ENCODE results near the gene BEND6.
A peak's percentile ranks its signal among the peaks of the same experiment; 100 is the strongest.
"Not testable (repeated sequence)": the region's sequence is repeated elsewhere in the genome, so short reads cannot be mapped to it uniquely, and the experiment has no call there.

The BEND6 gene

DNA sequence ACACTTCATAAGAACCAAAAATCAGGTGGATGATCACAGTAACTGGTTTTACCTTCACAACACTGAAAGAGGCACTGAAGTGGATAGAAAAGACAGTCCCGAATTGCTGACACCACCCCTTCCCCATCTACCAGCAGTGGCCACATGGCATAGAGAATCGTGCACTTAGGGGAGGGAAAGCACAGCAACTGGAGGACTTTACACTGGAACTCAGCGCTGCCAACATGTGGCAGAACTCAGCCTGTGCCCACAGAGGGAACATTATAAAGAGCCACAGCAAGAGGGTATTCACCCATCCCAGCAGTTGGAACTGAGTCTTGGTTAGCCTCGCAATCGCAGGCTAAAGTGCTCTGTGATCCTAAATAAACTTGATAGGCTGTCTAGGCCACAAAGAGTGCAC, 85.1 kb downstream of the BEND6 start:
- DNase-seq, result no peak

GRCh38 chr6:57044061-57044460, 89.2 kb downstream of the BEND6 start:
- not testable (repeated sequence) for DNase-seq

DNA sequence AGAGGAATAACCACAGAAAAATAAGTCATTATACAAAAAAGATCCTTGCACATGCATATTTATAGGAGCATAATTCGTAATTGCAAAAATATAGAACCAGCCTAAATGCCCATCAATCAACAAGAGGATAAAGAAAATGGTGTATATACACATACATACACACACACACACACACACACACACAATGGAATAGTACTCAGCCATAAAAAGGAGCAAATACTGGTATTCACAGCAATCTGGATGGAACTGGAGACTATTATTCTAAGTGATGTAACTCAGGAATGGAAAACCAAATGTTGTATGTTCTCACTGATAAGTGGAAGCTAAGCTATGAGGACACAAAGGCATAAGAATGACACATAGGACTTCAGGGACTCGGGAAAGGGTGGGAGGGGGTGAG, 89.7 kb downstream of the BEND6 start:
- no peak for DNase-seq

GRCh38 chr6:57046332-57047256, 91.7 kb downstream of the BEND6 start, which contains the start of gene KIAA1586:
Gene KIAA1586 (plus strand): TSS chr6:57046693. CDS start chr6:57046756, 63 bp downstream.
- peak; percentile 4 for DNase-seq

DNA sequence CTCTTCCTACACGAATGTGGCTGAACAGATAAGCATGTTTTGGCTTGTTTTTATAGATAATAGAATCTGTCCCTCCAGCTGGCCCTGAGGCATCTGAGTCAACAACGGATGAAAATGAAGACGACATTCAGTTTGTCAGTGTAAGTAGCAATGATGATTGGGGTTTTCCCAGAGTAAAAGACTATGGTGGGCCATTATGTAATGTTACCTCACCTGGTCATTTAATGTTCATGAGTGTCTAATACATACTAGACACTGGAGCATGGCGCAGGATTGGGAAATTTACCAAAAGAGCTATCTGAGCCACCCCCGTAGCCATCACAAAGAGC, 92.3 kb downstream of the BEND6 start:
- DNase-seq, result not testable (repeated sequence)

DNA sequence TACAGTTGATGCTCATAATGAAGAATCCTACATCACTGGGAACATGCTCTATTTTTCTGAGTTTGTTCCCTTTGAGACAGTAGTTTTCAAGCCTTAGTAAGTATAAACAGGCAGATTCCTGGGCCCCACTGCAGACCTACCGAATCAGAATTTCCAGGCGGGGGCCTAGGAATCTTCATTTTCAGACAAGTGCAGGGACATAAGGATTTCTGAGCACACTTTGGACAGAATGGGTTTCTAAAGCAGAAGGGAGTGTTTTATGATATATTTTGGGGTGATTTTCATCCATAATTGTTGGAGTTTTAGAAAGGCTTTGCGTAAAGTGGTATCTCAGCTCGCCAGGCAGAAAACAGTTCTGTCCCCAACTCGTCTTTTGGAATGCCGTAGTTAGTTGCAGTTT, 93.0 kb downstream of the BEND6 start:
- DNase-seq, result not testable (repeated sequence)

- no peak for DNase-seq
These were observed 93.7 kb downstream of the BEND6 start for GRCh38 chr6:57048577-57048976.

GRCh38 chr6:57063847-57064246, 108.9 kb downstream of the BEND6 start:
- no peak for DNase-seq

DNA sequence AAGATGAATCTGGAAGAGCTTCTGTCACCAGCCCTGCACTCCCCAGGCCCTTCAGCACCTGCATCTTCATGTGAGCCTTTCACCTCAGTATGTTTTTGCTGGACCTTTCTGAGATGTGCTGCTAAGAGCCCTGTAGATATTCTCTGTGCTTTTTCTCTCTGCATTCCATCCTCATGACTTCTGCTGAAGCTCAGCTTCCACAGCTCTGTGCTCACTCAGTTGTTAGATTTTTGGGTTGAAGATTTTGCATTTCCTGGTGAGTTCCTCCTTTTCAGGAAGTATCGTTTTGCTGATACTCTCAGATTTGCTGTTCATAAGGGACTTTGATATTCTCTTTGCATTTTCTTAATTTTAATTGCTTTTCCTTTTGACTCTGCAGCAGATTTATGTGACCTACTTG, 109.9 kb downstream of the BEND6 start:
- no peak for DNase-seq

DNA sequence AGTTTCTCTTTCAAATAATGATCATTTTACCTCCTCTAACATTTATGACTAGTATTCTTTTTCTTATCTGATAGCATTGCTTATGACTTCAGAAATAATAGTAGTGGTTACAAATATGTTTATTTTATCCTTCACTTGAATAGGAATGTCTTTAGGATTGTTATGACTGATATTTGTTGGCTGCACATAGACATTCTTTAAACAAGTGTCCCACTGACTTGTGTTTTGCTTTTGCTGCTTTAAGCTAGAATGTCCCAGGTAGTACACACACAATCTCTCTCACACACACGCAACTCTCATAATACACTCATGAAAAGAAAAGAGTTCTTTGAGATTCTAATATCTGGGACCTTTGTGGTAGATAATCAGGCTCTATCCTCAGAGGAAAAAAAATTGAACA, 113.2 kb downstream of the BEND6 start:
- DNase-seq, result no peak

DNA sequence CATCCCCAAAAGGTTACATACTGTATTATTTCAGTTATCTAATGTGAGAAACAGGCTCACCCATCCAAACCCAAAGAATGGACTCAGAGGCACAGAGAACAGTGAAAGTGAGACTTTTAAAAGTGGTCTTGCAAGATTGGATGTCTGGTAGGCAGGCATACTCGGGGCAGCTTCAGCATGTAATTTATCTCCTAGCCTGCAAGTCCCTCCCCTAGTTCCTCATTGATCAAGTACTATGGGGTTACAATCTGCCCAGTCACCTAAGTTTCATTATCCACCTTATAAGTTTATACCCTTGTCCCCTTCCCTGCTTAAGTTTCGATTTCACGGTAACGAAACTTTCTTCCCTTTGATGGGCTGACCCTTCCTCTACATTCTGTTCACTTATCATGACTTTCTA, 114.3 kb downstream of the BEND6 start:
- no peak for DNase-seq

DNA sequence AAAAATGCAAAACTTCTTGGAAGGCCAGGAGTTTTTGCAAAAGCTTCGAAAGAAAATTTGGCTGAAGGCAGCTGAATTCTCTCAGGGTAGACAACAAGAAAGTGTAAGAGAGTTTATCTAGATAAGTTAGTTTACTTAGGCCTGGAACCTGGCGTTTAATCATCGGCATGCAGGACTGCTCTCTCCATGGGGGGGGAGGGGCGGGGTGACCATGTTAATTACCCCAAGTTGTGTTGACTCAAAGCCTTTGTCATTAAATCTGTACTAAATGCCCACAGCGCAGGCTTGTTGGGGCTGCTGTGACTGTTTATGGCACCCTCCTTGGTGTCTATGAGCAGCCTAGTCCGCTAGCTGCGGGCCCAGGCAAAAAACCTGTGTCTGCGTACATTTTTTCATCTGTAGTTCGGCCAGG, 115.0 kb downstream of the BEND6 start:
- no peak for DNase-seq

DNA sequence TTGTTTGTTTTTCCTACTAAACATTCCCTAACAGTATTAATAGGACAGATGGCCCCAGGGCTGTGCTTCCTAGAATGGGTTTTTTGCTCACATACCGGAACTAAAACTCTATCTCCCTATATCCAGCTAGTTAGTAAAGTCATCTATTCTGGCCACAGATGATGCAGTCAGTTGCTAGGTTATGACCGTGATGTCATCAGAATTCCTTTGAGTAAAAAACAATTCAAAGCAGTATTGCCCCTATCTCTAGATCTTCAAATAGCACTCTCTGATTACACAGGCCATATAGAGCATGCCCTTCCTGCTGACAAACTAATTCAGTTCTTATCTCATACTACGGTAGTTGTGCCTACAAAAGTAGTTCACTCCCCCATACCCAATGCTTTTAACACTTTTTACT, 117.2 kb downstream of the BEND6 start:
- no peak for DNase-seq

DNA sequence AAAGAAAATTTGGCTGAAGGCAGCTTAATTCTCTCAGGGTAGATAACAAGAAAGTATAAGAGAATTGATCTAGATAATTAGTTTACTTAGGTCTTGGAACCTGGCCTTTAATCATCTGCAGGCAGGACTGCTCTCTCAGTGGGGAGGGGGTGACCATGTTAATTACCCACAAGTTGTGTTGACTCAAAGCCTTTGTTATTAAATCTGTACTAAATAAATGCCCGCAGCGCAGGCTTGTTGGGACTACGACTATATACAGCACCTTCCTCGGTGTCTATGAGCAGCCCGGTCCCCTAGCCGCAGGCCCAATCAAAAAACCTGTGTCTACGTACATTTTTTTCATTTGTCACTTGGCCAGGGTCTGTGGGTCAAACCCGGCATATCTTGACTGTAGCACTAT, 119.5 kb downstream of the BEND6 start:
- DNase-seq, result no peak

- no peak for DNase-seq
These were observed 120.2 kb downstream of the BEND6 start for GRCh38 chr6:57075092-57075491.
